HEK293 (cell line): Measurements from ENCODE around the gene C3orf33.

Experiments
- SP2 ChIP-seq: fragments of 450-650 bp; formaldehyde crosslinking; IDR thresholded peaks from 2 replicates; pipeline ENCODE4 v1.5.1; 2016; ENCODE audit warnings: missing biosample characterization, missing genetic modification characterization
- SP7 ChIP-seq: fragments of 450-650 bp; formaldehyde crosslinking; IDR thresholded peaks from 2 replicates; pipeline ENCODE4 v1.5.1; 2016; ENCODE audit warnings: missing biosample characterization, missing genetic modification characterization
- ZNF280D ChIP-seq: fragments of 450-650 bp; formaldehyde crosslinking; IDR thresholded peaks from 2 replicates; pipeline ENCODE4 v1.5.1; 2016; ENCODE audit warnings: missing biosample characterization, missing genetic modification characterization
- ZNF610 ChIP-seq: fragments of 450-650 bp; formaldehyde crosslinking; IDR thresholded peaks from 2 replicates; pipeline ENCODE4 v1.5.1; 2016; ENCODE audit warnings: missing biosample characterization, missing genetic modification characterization, borderline replicate concordance
- ZNF837 ChIP-seq: fragments of 450-650 bp; formaldehyde crosslinking; IDR thresholded peaks from 2 replicates; pipeline ENCODE4 v1.5.1; 2016; ENCODE audit warnings: missing biosample characterization, missing genetic modification characterization
- TF ChIP-seq, protein P1 (sequence below): fragments of 450-650 bp; formaldehyde crosslinking; IDR thresholded peaks from 2 replicates; pipeline ENCODE4 v1.5.1; 2016; ENCODE audit warnings: missing biosample characterization, missing genetic modification characterization

DNA sequence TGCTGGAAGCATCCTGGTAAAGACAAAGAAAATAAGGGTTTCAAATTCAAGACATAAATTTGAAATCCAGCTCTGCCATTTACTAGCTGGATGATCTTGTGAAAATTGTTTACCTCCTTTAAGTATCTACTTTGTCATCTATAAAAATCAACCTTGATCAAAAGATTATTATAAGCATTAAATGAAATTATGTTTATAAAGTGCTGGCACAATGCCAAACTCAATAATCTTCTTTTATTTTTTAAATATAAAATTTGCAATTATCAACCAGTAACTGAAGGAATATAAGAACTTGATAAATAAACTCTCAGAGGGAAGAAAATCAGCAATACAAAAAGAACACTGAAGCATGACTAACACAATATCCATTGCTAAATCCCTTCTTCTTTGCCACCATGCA is 25.8 kb downstream of the C3orf33 start:
- TF ChIP-seq, protein P1, sequence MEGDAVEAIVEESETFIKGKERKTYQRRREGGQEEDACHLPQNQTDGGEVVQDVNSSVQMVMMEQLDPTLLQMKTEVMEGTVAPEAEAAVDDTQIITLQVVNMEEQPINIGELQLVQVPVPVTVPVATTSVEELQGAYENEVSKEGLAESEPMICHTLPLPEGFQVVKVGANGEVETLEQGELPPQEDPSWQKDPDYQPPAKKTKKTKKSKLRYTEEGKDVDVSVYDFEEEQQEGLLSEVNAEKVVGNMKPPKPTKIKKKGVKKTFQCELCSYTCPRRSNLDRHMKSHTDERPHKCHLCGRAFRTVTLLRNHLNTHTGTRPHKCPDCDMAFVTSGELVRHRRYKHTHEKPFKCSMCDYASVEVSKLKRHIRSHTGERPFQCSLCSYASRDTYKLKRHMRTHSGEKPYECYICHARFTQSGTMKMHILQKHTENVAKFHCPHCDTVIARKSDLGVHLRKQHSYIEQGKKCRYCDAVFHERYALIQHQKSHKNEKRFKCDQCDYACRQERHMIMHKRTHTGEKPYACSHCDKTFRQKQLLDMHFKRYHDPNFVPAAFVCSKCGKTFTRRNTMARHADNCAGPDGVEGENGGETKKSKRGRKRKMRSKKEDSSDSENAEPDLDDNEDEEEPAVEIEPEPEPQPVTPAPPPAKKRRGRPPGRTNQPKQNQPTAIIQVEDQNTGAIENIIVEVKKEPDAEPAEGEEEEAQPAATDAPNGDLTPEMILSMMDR (tag by site-specific recombination): no peak
- no peak for TF ChIP-seq SP7 (tag by site-specific recombination)
- TF ChIP-seq ZNF610 (tag by site-specific recombination): no peak
- no peak for TF ChIP-seq ZNF280D (tag by site-specific recombination)
- no peak for TF ChIP-seq SP2
- TF ChIP-seq ZNF837 (tag by site-specific recombination): no peak
